ENCODE data around the gene IL17REL.

The IL17REL gene

GRCh38 chr22:50056214-50056972, 43.8 kb upstream of the IL17REL start:
- Histone ChIP-seq H3K4me3 (ENCODE audit: low read depth, low read length) (no peak overlapping the region), H3K27ac (ENCODE audit: low read depth, low read length) (no peak overlapping the region), H3K9me3 (ENCODE audit: control insufficient read depth, insufficient read depth, low read length) (no peaks in the 10 kb centered on the region; the same call in 1 of the 2 replicates), H3K9ac (ENCODE audit: low read depth, low read length) (no peak overlapping the region), H3K36me3 (ENCODE audit: control insufficient read depth, insufficient read depth, low read length) (no peaks in the 10 kb centered on the region), H3K4me1 (ENCODE audit: control insufficient read depth, insufficient read depth, low read length) (peaks cover 2% of the 10 kb centered on the region), H3K27me3 (ENCODE audit: control insufficient read depth, insufficient read depth, low read length) (peaks cover 26% of the 10 kb centered on the region)

- Histone ChIP-seq H3K9me3 (ENCODE audit: control insufficient read depth, insufficient read depth, low read length) (no peaks in the 10 kb centered on the region; the same call in 1 of the 2 replicates), H3K36me3 (ENCODE audit: control insufficient read depth, insufficient read depth, low read length) (no peaks in the 10 kb centered on the region), H3K4me3 (ENCODE audit: low read depth, low read length) (no peak overlapping the region), H3K4me1 (ENCODE audit: control insufficient read depth, insufficient read depth, low read length) (no peaks in the 10 kb centered on the region), H3K9ac (ENCODE audit: low read depth, low read length) (no peak overlapping the region), H3K27ac (ENCODE audit: low read depth, low read length) (no peak overlapping the region), H3K27me3 (ENCODE audit: control insufficient read depth, insufficient read depth, low read length) (peaks cover 13% of the 10 kb centered on the region)
These were observed 41.3 kb upstream of the IL17REL start for GRCh38 chr22:50053861-50054260.

GRCh38 chr22:50051930-50052329, 39.4 kb upstream of the IL17REL start:
- H3K4me1 ChIP-seq (ENCODE audit: control insufficient read depth, insufficient read depth, low read length): no peaks in the 10 kb centered on the region
- no peak overlapping the region for H3K9ac ChIP-seq (ENCODE audit: low read depth, low read length)
- H3K36me3 ChIP-seq (ENCODE audit: control insufficient read depth, insufficient read depth, low read length): no peaks in the 10 kb centered on the region
- H3K9me3 ChIP-seq (ENCODE audit: control insufficient read depth, insufficient read depth, low read length): no peaks in the 10 kb centered on the region; the same call in 1 of the 2 replicates
- H3K4me3 ChIP-seq (ENCODE audit: low read depth, low read length): no peak overlapping the region
- no peaks in the 10 kb centered on the region; the same call in 1 of the 2 replicates for H3K27me3 ChIP-seq (ENCODE audit: control insufficient read depth, insufficient read depth, low read length)
- H3K27ac ChIP-seq (ENCODE audit: low read depth, low read length): no peak overlapping the region

GRCh38 chr22:50049299-50050195, 37.0 kb upstream of the IL17REL start:
- Histone ChIP-seq H3K27me3 (ENCODE audit: control insufficient read depth, insufficient read depth, low read length) (no peaks in the 10 kb centered on the region), H3K9me3 (ENCODE audit: control insufficient read depth, insufficient read depth, low read length) (no peaks in the 10 kb centered on the region; the same call in 1 of the 2 replicates), H3K4me1 (ENCODE audit: control insufficient read depth, insufficient read depth, low read length) (no peaks in the 10 kb centered on the region), H3K36me3 (ENCODE audit: control insufficient read depth, insufficient read depth, low read length) (no peaks in the 10 kb centered on the region), H3K27ac (ENCODE audit: low read depth, low read length) (no peak overlapping the region), H3K4me3 (ENCODE audit: low read depth, low read length) (no peak overlapping the region), H3K9ac (ENCODE audit: low read depth, low read length) (no peak overlapping the region)

- H3K36me3 ChIP-seq (ENCODE audit: control insufficient read depth, insufficient read depth, low read length): no peaks in the 10 kb centered on the region
- H3K9ac ChIP-seq (ENCODE audit: low read depth, low read length): no peak overlapping the region
- H3K27ac ChIP-seq (ENCODE audit: low read depth, low read length): no peak overlapping the region
- no peak overlapping the region for H3K4me3 ChIP-seq (ENCODE audit: low read depth, low read length)
- no peaks in the 10 kb centered on the region for H3K27me3 ChIP-seq (ENCODE audit: control insufficient read depth, insufficient read depth, low read length)
- no peaks in the 10 kb centered on the region for H3K4me1 ChIP-seq (ENCODE audit: control insufficient read depth, insufficient read depth, low read length)
- no peaks in the 10 kb centered on the region; the same call in 1 of the 2 replicates for H3K9me3 ChIP-seq (ENCODE audit: control insufficient read depth, insufficient read depth, low read length)
These were observed 36.3 kb upstream of the IL17REL start for GRCh38 chr22:50048836-50049235.

GRCh38 chr22:50048061-50048765, 35.6 kb upstream of the IL17REL start:
- Histone ChIP-seq H3K4me1 (ENCODE audit: control insufficient read depth, insufficient read depth, low read length) (no peaks in the 10 kb centered on the region), H3K36me3 (ENCODE audit: control insufficient read depth, insufficient read depth, low read length) (no peaks in the 10 kb centered on the region), H3K9me3 (ENCODE audit: control insufficient read depth, insufficient read depth, low read length) (no peaks in the 10 kb centered on the region; the same call in 1 of the 2 replicates), H3K27me3 (ENCODE audit: control insufficient read depth, insufficient read depth, low read length) (no peaks in the 10 kb centered on the region), H3K4me3 (ENCODE audit: low read depth, low read length) (no peak overlapping the region), H3K27ac (ENCODE audit: low read depth, low read length) (no peak overlapping the region), H3K9ac (ENCODE audit: low read depth, low read length) (no peak overlapping the region)

- Histone ChIP-seq H3K27ac (ENCODE audit: low read depth, low read length) (no peak overlapping the region), H3K9ac (ENCODE audit: low read depth, low read length) (no peak overlapping the region), H3K27me3 (ENCODE audit: control insufficient read depth, insufficient read depth, low read length) (no peaks in the 10 kb centered on the region), H3K9me3 (ENCODE audit: control insufficient read depth, insufficient read depth, low read length) (no peaks in the 10 kb centered on the region), H3K4me3 (ENCODE audit: low read depth, low read length) (no peak overlapping the region), H3K36me3 (ENCODE audit: control insufficient read depth, insufficient read depth, low read length) (no peaks in the 10 kb centered on the region), H3K4me1 (ENCODE audit: control insufficient read depth, insufficient read depth, low read length) (no peaks in the 10 kb centered on the region)
These were observed 34.8 kb upstream of the IL17REL start for GRCh38 chr22:50047346-50047745.

- no peaks in the 10 kb centered on the region for H3K9me3 ChIP-seq (ENCODE audit: control insufficient read depth, insufficient read depth, low read length)
- H3K4me1 ChIP-seq (ENCODE audit: control insufficient read depth, insufficient read depth, low read length): no peaks in the 10 kb centered on the region
- H3K9ac ChIP-seq (ENCODE audit: low read depth, low read length): no peak overlapping the region
- no peak overlapping the region for H3K4me3 ChIP-seq (ENCODE audit: low read depth, low read length)
- H3K27me3 ChIP-seq (ENCODE audit: control insufficient read depth, insufficient read depth, low read length): no peaks in the 10 kb centered on the region
- no peak overlapping the region for H3K27ac ChIP-seq (ENCODE audit: low read depth, low read length)
- no peaks in the 10 kb centered on the region for H3K36me3 ChIP-seq (ENCODE audit: control insufficient read depth, insufficient read depth, low read length)
These were observed 34.1 kb upstream of the IL17REL start for GRCh38 chr22:50046481-50047245.

- H3K27me3 ChIP-seq (ENCODE audit: control insufficient read depth, insufficient read depth, low read length): no peaks in the 10 kb centered on the region
- no peak overlapping the region for H3K9ac ChIP-seq (ENCODE audit: low read depth, low read length)
- H3K36me3 ChIP-seq (ENCODE audit: control insufficient read depth, insufficient read depth, low read length): no peaks in the 10 kb centered on the region
- H3K4me1 ChIP-seq (ENCODE audit: control insufficient read depth, insufficient read depth, low read length): no peaks in the 10 kb centered on the region
- H3K27ac ChIP-seq (ENCODE audit: low read depth, low read length): no peak overlapping the region
- no peak overlapping the region for H3K4me3 ChIP-seq (ENCODE audit: low read depth, low read length)
- H3K9me3 ChIP-seq (ENCODE audit: control insufficient read depth, insufficient read depth, low read length): no peaks in the 10 kb centered on the region
These were observed 33.5 kb upstream of the IL17REL start for GRCh38 chr22:50046019-50046415.

Measured in HUES48 (cell line).